Muscle layer of colon (tissue), 2 donors: ENCODE data around the gene SDC3.

Source experiments
- H3K27ac ChIP-seq: one replicate; pipeline ENCODE4 v1.7.0; 2013; ENCODE audit warnings: low read depth, mild to moderate bottlenecking, low read length, moderate library complexity
- H3K27me3 ChIP-seq, 2 donors: one replicate each; pipeline ENCODE4 v1.7.0; 2013; ENCODE audit warnings: low read length in 2 of 2, mild to moderate bottlenecking in 2 of 2; ENCODE audit not compliant: insufficient read depth in 2 of 2, control insufficient read depth in 1 of 2
- H3K36me3 ChIP-seq: one replicate; pipeline ENCODE4 v1.7.0; 2013; ENCODE audit warnings: mild to moderate bottlenecking, low read length; ENCODE audit not compliant: insufficient read depth
- H3K4me1 ChIP-seq: one replicate; pipeline ENCODE4 v1.7.0; 2013; ENCODE audit warnings: mild to moderate bottlenecking, low read length; ENCODE audit not compliant: insufficient read depth
- H3K4me3 ChIP-seq, 2 donors: one replicate each; pipeline ENCODE4 v1.7.0; 2013; ENCODE audit warnings: low read length in 2 of 2, low read depth in 1 of 2, mild to moderate bottlenecking in 1 of 2, moderate library complexity in 1 of 2
- H3K9ac ChIP-seq: one replicate; pipeline ENCODE4 v1.7.0; 2013; ENCODE audit warnings: low read length
- H3K9me3 ChIP-seq: one replicate; pipeline ENCODE4 v1.7.0; 2013; ENCODE audit warnings: mild to moderate bottlenecking, low read length
- donor health status: abdominal sarcoma.
- donor health status: Adenocarcinoma of cecum.

The SDC3 gene

GRCh38 chr1:30927448-30927847, 18.9 kb upstream of the SDC3 start:
- Histone ChIP-seq H3K9ac (no peak overlapping the region), H3K4me1 (peaks cover 10% of the 10 kb centered on the region), H3K36me3 (peaks cover 12% of the 10 kb centered on the region), H3K9me3 (no peaks in the 10 kb centered on the region), H3K27me3 (no peaks in the 10 kb centered on the region), H3K27ac (no peak overlapping the region), H3K4me3 (no peak overlapping the region)

GRCh38 chr1:30923597-30923996, 15.0 kb upstream of the SDC3 start:
- Histone ChIP-seq H3K36me3 (no peaks in the 10 kb centered on the region), H3K4me3 (no peak overlapping the region), H3K9me3 (no peaks in the 10 kb centered on the region), H3K4me1 (peaks cover 3% of the 10 kb centered on the region), H3K27ac (no peak overlapping the region), H3K27me3 (no peaks in the 10 kb centered on the region), H3K9ac (no peak overlapping the region)

DNA sequence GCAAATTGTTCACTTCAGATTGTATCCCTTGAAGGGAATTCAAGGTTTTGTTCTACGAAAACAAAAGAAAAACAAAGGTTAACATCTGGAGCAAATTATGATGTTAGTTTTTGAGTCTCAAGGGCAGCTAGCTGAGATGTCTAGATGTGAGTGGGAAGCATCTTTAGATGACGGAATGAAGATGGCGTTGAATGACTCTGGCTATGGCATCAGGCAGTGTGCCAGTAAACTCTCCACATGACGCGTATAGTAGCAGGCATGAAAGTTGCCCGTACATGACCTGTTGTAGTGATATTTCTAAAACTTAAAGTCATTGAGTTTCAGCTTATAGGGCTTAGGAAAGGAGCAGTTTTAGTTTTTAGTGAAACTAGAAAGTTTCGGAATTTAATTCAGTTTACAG, 12.3 kb upstream of the SDC3 start:
- Histone ChIP-seq H3K9me3 (no peaks in the 10 kb centered on the region), H3K4me1 (no peaks in the 10 kb centered on the region), H3K9ac (no peak overlapping the region)

GRCh38 chr1:30919025-30919881, 10.7 kb upstream of the SDC3 start:
- Histone ChIP-seq H3K9me3 (no peaks in the 10 kb centered on the region), H3K36me3 (no peaks in the 10 kb centered on the region), H3K27me3 (no peaks in the 10 kb centered on the region), H3K27ac (no peak overlapping the region), H3K9ac (no peak overlapping the region), H3K4me1 (no peaks in the 10 kb centered on the region), H3K4me3 (no peak overlapping the region)

More for the DNA sequence above, 12.3 kb upstream of the SDC3 start:
- Histone ChIP-seq H3K4me3 (no peak overlapping the region), H3K27ac (no peak overlapping the region), H3K27me3 (no peaks in the 10 kb centered on the region), H3K36me3 (no peaks in the 10 kb centered on the region)

DNA sequence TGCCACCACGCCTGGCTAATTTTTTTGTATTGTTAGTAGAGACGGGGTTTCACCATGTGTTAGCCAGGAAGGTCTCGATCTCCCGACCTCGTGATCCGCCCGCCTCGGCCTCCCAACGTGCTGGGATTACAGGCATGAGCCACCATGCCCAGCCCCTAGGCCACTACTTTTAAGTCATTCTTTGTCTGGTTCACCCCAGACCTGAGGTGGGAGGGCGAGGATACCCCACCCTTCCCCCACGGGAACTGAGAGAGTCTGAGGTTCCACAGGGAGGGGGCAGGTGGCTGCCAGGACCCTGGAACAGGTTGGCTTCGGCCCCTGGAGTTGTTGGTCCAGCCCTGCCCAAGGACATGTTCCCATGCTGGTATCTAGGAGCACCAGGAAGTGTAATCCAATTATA, 7.7 kb upstream of the SDC3 start:
- H3K36me3 ChIP-seq = no peaks in the 10 kb centered on the region

DNA sequence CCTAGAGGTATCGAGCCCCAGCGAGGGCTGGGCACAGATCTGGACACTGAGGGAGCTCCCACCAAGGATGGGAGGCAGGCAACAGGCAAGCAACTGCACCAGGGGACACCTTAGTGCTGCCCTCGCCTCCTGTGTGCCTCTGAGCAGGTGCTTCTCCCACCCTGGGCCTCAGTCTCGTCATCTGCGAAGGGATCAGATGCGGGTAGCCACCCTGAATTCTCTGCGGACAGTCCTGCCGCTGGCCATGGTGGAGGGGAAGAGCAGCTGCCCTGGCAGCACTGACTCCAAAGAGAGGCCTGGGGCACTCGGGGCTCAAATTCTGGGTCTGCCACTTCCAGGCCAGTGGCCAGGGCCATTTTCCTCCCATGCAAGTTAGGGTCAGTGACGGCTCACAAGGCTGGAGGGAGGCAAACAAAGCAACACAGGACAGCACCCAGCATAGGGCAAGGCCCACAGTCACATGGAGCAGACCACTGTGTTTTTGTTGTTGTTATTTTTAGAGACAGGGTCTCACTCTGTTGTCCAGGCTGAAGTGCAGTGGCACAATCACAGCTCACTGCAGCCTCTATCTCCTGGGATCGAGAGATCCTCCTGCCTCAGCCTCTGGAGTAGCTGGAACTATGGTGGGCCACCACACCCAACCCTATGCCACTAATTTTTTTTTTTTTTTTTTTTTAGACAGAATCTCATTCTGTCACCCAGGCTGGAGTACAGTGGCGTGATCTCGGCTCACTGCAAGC, 7.1 kb upstream of the SDC3 start:
- no peaks in the 10 kb centered on the region for H3K36me3 ChIP-seq
- H3K4me3 ChIP-seq = no peak overlapping the region
- no peaks in the 10 kb centered on the region for H3K9me3 ChIP-seq
- no peak overlapping the region for H3K27ac ChIP-seq
- H3K4me1 ChIP-seq = peaks cover 6% of the 10 kb centered on the region
- H3K9ac ChIP-seq = no peak overlapping the region
- no peaks in the 10 kb centered on the region for H3K27me3 ChIP-seq

More for the DNA sequence above, 7.7 kb upstream of the SDC3 start:
- H3K9me3 ChIP-seq = no peaks in the 10 kb centered on the region
- no peak overlapping the region for H3K9ac ChIP-seq
- H3K4me1 ChIP-seq = peaks cover under 1% of the 10 kb centered on the region
- H3K4me3 ChIP-seq = no peak overlapping the region
- no peak overlapping the region for H3K27ac ChIP-seq
- H3K27me3 ChIP-seq = no peaks in the 10 kb centered on the region

GRCh38 chr1:30914931-30915330, 6.4 kb upstream of the SDC3 start:
- H3K27ac ChIP-seq = no peak overlapping the region

DNA sequence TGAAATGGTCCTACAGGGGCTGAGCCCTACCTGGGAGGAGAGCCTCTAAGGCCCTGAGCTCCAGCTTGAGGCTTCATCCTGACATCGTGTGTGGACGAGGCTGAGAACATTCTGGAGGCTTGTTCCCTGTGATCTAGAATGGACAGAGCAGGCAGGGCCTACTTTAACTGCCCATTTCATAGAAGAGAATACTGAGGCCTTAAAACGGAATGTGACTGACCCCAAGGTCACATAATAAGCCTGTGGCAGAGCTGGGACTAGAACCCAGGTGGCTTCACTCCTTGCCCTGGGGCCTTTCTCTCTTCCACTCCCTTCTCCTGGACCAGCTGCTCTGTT, 6.0 kb upstream of the SDC3 start:
- Histone ChIP-seq H3K4me3 (no peak overlapping the region), H3K9ac (no peak overlapping the region), H3K27me3 (no peaks in the 10 kb centered on the region), H3K4me1 (peaks cover 13% of the 10 kb centered on the region), H3K27ac (no peak overlapping the region), H3K9me3 (no peaks in the 10 kb centered on the region), H3K36me3 (no peaks in the 10 kb centered on the region)

More at GRCh38 chr1:30914931-30915330, 6.4 kb upstream of the SDC3 start:
- Histone ChIP-seq H3K4me1 (peaks cover 10% of the 10 kb centered on the region), H3K36me3 (no peaks in the 10 kb centered on the region), H3K9ac (no peak overlapping the region), H3K27me3 (no peaks in the 10 kb centered on the region), H3K9me3 (no peaks in the 10 kb centered on the region), H3K4me3 (no peak overlapping the region)

DNA sequence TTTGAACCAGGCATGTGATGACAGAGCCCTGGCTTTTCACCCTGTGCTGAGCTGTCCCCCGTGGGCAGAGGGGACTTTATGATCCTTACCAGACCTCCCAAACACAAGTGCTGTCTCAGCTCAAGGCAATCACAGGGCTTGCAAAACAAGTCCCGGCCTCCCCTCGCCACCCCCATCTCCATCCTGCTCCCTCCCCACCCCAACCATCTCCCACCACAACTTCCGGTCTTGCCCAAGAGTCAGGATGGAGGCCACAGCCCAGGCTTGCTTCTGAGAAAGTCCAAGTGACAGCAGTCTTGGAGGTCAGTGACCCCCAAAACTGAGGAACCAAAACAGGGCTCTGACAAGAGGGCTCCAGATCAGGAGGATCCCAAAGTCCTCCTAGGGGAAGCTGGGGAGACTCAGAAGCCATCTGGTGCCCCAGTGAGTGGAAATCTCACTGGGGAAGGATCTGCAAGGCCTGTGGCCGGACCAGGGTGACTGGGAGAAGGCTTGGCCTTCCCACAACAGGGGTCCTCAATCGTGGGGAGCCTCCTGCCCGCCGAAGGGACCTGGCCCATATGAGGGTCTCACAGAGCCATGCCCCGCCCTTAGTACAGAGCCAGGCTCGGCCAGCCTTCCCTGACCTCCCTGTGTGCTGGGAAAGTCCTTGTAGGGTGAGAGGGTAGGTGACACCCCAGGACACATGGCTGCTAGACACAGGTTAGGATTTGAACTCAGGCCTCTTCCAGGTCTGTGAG, 4.5 kb upstream of the SDC3 start:
- Histone ChIP-seq H3K36me3 (no peaks in the 10 kb centered on the region), H3K27me3 (no peaks in the 10 kb centered on the region), H3K4me1 (peaks cover 19% of the 10 kb centered on the region), H3K4me3 (no peak overlapping the region), H3K9ac (no peak overlapping the region), H3K9me3 (no peaks in the 10 kb centered on the region), H3K27ac (no peak overlapping the region)

DNA sequence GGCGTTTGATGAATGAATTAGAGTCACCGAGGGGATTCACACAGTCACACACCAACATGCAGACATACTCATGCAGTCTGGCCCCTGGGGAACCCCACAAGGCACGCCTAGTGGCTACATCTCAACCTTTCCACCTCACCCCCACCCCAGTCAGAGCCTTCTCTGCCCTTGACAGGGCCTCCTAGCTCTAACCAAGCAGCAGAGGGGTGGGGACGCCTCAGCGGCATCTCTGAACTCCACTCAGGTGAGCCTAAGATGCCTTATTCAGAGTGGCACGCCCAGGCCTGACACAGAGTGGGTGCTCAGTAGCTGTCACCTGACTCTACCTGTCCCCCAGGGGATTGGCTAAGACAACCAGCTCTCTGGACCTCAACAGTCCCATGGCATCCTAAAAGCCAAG, 3.7 kb upstream of the SDC3 start:
- Histone ChIP-seq H3K9me3 (no peaks in the 10 kb centered on the region), H3K4me1 (peaks cover 20% of the 10 kb centered on the region), H3K36me3 (no peaks in the 10 kb centered on the region), H3K9ac (no peak overlapping the region), H3K27ac (no peak overlapping the region), H3K4me3 (no peak overlapping the region), H3K27me3 (no peaks in the 10 kb centered on the region)
